HG03521 (cell line): Measurements from ENCODE around the gene DAZAP1.

Experiments used
- ATAC-seq: cut with Tn5 transposase; IDR thresholded peaks from one replicate; pipeline ENCODE4 v1.9.1; 2021; ENCODE audit warnings: mild to moderate bottlenecking, moderate library complexity; ENCODE audit not compliant: unreplicated experiment

DAZAP1 gene

DNA sequence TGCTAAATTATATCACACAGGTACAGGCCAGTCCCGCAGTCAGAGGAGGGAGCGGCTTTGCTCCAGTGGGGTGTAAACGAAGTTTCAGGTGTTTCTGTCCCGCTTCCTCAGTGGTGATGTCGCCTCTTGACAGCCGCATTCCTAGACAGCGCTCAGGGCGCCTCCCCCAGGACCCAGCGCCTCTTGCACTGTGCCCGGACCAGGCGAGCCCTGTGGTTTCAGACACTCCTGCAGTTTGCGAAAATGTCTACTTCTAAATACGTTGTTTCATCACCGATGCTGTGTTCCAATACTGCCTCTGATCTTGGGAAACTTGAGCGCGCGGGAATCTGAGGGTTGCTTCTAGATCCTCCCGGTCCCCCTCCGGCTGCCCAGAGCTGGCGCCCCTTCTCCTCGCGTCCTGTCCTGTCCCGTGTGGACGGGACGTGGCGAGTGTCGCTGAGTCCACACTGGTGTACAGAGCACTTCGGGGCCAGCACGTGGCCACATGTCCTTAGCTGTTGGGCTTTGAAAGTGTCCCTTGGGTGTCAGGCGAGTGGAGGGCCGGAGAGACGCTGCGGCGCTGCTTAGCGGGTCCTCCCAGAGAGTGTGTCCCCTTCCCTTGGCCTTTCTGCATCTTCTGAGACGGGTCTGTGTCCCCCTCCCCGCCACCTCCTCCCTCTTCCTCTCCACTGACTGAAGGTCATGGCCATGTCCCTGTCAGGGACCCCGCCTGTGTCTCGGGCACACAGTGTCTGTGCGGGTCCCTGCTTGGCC is 16.2 kb downstream of the DAZAP1 start:
- no peak for ATAC-seq

GRCh38 chr19:1424192-1424955 is 17.0 kb downstream of the DAZAP1 start:
- ATAC-seq, result no peak

DNA sequence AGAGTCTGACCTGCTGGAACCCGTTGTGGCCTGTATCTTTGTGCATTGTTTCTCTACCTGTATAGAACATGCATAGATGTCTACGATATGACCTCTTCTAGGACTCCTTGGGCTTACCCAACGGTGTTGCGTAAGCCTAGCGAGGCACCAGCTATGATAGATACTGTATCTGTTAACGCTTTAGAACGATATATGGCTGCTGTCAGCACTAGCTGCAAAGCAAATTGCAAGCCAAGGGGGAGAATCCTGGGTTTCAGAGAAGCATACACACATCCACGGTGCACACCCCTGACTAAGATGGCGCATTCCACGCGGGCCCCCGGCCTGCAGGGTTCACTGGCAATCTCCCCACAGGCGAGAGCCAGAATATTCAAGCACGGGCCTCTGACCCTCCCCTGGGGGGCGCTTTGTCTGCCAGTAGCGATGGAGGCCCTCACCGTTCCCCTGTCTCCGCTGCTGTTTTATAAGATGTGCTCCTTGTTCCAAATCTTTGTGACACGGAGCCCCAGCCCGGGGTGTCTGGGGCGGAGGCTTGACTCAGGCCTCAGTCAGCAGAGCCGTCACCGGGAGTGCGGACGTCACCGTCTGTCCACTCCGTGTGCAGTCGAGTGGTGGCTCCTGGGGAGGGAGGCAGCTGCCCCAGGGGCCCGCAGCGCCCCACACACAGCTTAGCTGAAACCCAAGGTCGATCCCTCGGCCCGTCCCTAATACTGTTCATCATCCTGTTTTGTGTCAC is 17.9 kb downstream of the DAZAP1 start:
- ATAC-seq, result no peak

DNA sequence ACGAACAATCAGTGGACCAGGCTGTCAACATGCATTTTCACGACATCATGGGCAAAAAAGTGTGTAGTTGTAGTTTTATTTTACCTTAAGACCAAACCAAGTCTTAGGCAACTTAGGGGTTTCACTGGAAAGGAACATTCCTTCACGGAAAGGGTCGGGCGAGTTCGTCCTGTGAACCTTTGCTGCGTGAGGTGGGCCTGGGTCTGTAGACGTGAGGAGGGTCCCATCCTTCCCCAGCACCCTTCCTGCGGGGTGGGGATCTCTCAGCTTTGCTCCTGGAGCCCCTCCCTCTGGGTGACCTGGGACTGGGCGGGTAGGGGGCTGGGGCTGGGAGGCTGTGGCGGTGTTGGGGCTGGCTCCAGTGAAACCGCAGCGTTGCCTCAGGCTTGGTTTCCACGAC is 18.5 kb downstream of the DAZAP1 start:
- ATAC-seq, result no peak

GRCh38 chr19:1426736-1427135 is 19.4 kb downstream of the DAZAP1 start:
- ATAC-seq, result no peak

- ATAC-seq, result no peak
Observed at GRCh38 chr19:1427221-1427920, 20.0 kb downstream of the DAZAP1 start.

DNA sequence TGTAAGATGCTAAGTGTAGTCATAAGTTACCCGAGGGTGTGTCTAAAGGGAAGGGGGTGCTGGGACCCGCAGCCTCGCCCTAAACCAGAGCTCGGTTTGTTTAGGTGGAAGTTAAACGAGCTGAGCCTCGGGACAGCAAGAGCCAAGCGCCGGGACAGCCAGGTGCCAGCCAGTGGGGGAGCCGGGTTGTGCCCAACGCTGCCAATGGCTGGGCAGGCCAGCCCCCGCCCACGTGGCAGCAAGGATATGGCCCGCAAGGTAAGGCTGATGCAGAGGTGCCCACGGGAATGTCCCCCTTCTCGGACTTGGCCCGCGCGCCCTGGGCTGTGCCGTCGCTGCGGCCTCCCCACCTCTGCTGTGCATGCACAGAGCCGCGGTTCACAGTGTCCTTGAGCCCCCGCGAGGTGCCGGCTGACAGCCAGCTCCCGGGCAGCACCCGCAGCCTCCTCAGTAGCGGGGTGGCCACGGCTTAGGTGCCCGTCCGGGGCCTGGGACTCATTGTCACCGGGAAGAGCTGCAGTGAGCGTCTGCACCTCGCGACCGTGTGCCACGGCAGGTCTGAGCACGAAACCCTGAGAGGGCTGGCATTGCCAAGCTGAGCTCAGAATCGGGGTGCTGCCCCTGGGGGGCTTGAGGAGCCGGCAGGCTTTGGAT is 21.5 kb downstream of the DAZAP1 start:
- no peak for ATAC-seq

DNA sequence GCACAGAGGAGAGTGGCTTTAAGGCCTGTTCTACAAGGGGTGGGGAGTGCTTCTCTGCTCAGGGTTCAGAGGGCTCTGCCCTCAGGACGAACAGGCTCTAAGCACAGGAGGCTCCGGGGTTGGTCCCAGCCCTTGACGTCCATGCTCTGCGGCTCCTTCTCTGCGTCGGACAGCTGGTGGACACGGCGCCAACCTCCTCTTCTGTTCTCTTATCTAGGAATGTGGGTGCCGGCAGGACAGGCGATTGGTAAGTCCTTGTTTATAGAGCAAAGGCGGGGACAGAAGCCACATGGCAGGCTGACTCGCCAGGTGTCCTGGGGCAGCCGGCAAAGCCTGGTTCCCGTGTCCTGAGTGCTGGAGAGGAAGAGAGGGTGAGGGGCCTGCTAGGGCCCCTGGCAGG is 22.4 kb downstream of the DAZAP1 start:
- ATAC-seq, result no peak

GRCh38 chr19:1430246-1430645 is 22.9 kb downstream of the DAZAP1 start:
- ATAC-seq, result no peak

GRCh38 chr19:1431759-1432506 is 24.5 kb downstream of the DAZAP1 start:
- no peak for ATAC-seq

DNA sequence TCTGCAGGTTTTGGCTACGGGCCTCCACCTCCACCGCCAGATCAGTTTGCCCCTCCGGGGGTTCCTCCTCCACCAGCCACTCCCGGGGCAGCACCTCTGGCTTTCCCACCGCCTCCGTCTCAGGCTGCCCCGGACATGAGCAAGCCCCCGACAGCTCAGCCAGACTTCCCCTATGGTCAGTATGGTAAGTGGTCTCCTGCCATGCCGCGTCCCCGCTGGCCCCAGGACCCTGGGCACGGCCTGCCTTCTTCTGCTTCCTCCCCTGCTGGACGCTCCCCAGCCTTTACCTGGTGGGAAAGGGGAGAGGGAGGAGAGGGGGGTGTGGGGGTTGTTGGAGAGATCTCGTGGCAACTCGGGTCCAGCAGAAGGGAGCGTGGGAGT is 25.1 kb downstream of the DAZAP1 start:
- ATAC-seq, result no peak

- no peak for ATAC-seq
Observed at GRCh38 chr19:1433119-1434039, 26.0 kb downstream of the DAZAP1 start.

GRCh38 chr19:1434040-1434366 is 26.6 kb downstream of the DAZAP1 start:
- ATAC-seq, result no peak

- ATAC-seq, result no peak
Observed at GRCh38 chr19:1434577-1435060, 27.2 kb downstream of the DAZAP1 start.

- no peak for ATAC-seq
Observed at GRCh38 chr19:1435378-1435989, 28.1 kb downstream of the DAZAP1 start.

DNA sequence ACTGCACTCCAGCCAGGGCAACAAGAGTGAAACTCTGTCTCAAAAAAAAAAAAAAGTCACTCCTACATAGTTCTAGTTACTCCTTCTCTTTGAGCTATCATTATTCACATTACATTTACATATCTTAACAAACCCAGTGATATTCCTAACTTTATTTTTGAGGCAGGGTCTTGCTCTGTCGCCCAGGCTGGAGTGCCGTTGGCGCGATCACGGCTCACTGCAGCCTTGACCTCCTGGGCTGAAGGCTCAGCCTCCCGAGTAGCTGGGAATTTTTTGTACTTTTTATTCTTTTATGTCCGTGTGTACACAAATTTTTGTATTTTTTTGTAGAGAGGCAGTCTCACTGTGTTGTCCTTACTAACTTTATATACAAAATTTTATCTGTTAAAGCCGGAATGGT is 30.2 kb downstream of the DAZAP1 start:
- no peak for ATAC-seq

- peak; percentile 81 for ATAC-seq
Observed at GRCh38 chr19:1438035-1438932, 30.9 kb downstream of the DAZAP1 start, which contains the start of gene RPS15. Gene RPS15 (plus strand): TSS chr19:1438396. CDS start chr19:1438426, 30 bp downstream.
